Kasumi-1 (cell line): ENCODE data around the gene PCDHGB1.
"Not testable (repeated sequence)": the region's sequence is repeated elsewhere in the genome, so short reads cannot be mapped to it uniquely, and the experiment has no call there.

Experiments
- DNase-seq, 2 experiments: peaks; one replicate each; lab custom pipeline; 2025; lab: John Stamatoyannopoulos, UW

PCDHGB1 gene

DNA sequence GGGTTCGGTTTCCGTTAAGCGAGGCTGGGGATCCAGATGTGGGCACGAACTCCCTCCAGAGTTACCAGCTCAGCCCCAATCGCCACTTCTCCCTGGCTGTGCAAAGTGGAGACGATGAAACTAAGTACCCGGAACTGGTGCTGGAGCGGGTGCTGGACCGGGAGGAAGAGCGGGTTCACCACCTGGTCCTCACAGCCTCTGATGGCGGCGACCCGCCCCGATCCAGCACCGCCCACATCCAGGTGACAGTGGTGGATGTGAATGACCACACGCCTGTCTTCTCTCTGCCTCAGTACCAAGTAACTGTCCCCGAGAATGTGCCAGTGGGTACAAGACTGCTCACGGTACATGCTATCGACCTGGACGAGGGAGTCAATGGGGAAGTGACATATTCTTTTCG, 33.4 kb downstream of the PCDHGB1 start:
- DNase-seq = no peak

DNA sequence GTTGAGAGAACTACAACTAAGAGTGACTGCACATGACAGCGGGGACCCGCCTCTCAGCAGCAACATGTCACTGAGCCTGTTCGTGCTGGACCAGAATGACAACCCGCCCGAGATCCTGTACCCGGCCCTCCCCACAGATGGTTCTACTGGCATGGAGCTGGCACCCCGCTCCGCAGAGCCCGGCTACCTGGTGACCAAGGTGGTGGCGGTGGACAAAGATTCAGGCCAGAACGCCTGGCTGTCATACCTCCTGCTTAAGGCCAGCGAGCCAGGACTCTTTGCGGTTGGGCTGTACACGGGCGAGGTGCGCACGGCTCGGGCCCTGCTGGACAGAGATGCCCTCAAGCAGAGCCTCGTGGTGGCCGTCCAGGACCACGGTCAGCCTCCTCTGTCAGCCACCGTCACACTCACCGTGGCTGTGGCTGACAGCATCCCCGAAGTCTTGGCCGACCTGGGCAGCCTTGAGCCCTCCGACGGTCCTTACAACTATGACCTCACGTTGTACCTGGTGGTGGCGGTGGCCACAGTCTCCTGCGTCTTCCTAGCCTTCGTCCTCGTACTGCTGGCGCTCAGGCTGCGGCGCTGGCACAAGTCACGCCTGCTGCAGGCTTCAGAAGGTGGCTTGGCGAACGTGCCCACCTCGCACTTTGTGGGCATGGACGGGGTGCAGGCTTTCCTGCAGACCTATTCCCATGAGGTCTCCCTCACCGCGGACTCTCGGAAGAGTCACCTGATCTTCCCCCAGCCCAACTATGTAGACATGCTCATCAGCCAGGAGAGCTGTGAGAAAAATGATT, 34.8 kb downstream of the PCDHGB1 start:
- no peak for DNase-seq

DNA sequence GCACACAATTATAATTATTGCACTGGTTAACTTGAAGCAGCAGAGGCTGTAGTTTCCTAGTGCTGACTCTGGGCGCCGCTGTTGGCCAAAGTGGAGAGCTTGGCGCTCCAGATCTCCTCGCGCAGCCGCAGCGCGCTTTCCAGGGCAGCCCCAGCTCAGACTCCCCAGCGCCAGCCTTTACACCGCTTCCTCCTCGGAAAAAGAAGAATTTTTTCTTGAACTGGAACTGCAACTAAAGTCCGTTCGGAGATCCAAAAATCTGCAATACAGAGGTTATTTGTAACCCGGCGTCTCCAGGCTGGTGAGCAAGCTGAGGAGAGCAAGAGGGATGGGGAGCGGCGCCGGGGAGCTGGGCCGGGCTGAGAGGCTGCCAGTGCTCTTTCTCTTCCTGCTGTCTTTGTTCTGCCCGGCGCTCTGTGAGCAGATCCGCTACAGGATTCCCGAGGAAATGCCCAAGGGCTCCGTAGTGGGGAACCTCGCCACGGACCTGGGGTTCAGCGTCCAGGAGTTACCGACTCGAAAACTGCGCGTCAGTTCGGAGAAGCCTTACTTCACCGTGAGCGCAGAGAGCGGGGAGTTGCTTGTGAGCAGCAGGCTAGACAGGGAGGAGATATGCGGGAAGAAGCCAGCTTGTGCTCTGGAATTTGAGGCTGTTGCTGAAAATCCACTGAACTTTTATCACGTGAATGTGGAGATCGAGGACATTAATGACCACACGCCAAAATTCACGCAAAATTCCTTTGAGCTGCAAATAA, 37.8 kb downstream of the PCDHGB1 start, which contains the start of gene PCDHGB4:
TSS of gene PCDHGB4 (plus strand) at position 142 of the 755 bp plus-strand sequence. CDS start at position 329, 187 bp downstream.
- DNase-seq = not testable (repeated sequence)

DNA sequence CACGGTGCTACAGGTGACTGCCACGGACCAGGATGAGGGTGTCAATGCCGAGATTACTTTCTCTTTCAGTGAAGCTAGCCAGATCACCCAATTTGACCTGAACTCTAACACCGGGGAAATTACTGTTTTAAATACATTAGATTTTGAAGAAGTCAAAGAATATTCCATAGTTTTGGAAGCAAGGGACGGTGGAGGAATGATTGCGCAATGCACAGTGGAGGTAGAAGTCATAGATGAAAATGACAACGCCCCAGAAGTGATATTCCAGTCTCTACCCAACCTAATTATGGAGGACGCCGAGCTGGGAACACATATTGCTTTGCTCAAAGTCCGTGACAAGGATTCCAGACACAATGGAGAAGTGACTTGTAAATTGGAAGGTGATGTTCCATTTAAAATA, 38.8 kb downstream of the PCDHGB1 start:
- DNase-seq = no peak

DNA sequence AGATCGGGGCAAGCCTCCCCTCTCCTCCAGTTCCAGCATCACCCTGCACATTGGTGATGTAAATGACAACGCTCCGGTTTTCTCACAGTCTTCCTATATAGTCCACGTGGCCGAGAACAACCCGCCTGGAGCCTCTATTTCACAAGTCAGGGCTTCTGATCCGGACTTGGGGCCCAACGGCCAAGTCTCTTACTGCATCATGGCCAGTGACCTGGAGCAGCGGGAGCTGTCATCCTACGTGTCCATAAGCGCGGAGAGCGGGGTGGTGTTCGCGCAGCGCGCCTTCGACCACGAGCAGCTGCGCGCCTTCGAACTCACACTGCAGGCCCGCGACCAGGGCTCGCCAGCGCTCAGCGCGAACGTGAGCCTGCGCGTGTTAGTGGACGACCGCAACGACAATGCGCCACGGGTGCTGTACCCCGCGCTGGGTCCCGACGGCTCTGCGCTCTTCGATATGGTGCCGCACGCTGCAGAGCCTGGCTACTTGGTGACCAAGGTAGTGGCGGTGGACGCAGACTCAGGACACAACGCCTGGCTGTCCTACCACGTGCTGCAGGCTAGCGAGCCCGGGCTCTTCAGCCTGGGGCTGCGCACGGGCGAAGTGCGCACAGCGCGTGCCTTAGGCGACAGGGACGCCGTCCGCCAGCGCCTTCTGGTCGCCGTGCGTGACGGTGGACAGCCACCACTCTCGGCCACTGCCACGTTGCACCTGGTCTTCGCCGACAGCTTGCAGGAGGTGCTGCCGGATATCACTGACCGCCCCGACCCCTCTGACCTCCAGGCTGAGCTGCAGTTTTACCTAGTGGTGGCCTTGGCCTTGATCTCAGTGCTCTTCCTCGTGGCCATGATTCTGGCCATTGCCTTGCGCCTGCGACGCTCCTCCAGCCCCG, 39.5 kb downstream of the PCDHGB1 start:
- DNase-seq = no peak

DNA sequence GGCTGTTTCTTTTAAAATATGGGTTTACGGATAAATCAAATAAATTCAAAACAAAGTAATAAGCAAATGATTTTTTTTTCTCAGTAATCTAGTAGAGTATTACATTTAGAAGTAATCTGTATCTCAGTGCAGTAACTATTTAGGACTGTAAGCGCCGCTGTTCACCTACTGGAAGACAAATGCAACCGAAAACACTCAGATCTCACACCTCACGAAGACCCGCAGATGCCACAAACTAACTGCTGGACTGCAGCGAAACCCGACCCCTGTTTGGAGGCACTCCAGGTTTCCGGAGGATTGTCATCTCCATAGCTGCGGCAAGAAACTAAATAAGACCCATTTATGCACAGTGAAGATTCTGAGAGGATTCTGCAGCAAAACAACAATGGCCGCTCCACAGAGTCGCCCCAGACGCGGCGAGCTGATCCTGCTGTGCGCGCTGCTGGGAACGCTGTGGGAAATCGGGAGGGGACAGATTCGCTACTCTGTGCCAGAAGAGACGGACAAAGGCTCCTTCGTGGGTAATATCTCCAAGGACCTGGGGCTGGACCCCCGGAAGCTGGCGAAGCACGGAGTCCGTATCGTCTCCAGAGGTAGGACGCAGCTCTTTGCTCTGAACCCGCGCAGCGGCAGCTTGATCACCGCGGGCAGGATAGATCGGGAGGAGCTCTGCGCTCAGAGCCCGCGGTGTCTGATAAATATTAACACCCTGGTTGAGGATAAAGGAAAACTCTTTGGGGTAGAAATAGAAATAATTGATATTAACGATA, 42.7 kb downstream of the PCDHGB1 start, which contains the start of gene PCDHGA8:
TSS of gene PCDHGA8 (plus strand) at position 205 of the 770 bp plus-strand sequence. CDS start at position 386, 181 bp downstream.
- DNase-seq = no peak

DNA sequence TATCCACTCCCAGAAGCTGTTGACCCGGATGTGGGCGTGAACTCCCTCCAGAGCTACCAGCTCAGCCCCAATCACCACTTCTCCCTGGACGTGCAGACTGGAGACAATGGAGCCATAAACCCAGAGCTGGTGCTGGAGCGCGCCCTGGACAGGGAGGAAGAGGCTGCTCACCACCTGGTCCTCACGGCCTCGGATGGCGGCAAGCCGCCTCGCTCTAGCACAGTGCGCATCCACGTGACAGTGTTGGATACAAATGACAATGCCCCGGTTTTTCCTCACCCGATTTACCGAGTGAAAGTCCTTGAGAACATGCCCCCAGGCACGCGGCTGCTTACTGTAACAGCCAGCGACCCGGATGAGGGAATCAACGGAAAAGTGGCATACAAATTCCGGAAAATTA, 43.4 kb downstream of the PCDHGB1 start:
- no peak for DNase-seq

DNA sequence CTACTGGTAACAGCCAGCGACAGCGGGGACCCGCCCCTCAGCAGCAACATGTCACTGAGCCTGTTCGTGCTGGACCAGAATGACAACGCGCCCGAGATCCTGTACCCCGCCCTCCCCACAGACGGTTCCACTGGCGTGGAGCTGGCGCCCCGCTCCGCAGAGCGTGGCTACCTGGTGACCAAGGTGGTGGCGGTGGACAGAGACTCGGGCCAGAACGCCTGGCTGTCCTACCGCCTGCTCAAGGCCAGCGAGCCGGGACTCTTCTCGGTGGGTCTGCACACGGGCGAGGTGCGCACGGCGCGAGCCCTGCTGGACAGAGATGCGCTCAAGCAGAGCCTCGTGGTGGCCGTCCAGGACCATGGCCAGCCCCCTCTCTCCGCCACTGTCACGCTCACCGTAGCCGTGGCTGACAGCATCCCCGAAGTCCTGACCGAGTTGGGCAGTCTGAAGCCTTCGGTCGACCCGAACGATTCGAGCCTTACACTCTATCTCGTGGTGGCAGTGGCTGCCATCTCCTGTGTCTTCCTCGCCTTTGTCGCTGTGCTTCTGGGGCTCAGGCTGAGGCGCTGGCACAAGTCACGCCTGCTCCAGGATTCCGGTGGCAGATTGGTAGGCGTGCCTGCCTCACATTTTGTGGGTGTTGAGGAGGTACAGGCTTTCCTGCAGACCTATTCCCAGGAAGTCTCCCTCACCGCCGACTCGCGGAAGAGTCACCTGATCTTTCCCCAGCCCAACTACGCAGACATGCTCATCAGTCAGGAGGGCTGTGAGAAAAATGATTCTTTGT, 44.7 kb downstream of the PCDHGB1 start:
- DNase-seq = not testable (repeated sequence)

DNA sequence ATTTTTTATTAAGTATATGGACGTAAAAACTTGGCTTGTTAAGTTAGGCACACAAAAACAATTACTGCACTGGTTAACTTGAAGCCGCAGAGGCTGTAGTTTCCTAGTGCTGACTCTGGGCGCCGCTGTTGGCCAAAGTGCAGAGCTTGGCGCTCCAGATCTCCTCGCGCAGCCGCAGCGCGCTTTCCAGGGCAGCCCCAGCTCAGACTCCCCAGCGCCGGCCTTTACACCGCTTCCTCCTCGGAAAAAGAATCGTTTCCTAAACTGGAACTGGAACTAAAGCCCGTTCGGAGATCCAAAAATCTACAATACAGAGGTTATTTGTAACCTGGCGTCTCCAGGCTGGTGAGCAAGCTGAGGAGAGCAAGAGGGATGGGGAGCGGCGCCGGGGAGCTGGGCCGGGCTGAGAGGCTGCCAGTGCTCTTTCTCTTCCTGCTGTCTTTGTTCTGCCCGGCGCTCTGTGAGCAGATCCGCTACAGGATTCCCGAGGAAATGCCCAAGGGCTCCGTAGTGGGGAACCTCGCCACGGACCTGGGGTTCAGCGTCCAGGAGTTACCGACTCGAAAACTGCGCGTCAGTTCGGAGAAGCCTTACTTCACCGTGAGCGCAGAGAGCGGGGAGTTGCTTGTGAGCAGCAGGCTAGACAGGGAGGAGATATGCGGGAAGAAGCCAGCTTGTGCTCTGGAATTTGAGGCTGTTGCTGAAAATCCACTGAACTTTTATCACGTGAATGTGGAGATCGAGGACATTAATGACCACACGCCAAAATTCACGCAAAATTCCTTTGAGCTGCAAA, 48.1 kb downstream of the PCDHGB1 start, which contains the start of gene PCDHGB5:
TSS of gene PCDHGB5 (plus strand) at position 192 of the 796 bp plus-strand sequence. CDS start at position 373, 181 bp downstream.
- not testable (repeated sequence) for DNase-seq

DNA sequence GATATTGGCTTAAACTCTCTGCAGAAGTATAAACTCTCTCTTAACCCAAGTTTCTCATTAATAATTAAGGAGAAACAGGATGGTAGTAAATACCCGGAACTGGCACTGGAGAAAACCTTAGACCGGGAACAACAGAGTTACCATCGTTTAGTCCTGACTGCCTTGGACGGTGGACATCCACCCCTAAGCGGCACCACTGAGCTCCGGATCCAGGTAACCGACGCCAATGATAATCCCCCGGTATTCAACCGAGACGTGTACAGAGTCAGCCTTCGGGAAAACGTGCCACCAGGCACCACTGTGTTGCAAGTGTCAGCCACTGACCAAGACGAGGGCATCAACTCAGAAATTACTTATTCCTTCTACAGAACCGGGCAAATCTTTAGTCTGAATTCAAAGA, 48.7 kb downstream of the PCDHGB1 start:
- DNase-seq = no peak

DNA sequence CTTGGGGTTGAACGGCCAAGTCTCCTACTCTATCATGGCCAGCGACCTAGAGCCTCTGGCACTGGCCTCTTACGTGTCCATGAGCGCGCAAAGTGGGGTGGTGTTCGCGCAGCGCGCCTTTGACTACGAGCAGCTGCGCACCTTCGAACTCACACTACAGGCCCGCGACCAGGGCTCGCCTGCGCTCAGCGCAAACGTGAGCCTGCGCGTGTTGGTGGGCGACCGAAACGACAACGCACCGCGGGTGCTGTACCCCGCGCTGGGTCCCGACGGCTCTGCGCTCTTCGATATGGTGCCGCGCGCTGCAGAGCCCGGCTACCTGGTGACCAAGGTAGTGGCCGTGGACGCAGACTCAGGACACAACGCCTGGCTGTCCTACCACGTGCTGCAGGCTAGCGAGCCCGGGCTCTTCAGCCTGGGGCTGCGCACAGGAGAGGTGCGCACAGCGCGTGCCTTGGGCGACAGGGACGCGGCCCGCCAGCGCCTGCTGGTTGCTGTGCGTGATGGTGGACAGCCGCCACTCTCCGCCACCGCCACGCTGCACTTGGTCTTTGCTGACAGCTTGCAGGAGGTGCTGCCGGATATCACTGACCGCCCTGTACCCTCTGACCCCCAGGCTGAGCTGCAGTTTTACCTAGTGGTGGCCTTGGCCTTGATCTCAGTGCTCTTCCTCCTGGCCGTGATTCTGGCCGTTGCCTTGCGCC, 49.8 kb downstream of the PCDHGB1 start:
- no peak for DNase-seq
